ENCODE measurements around the gene F5.

DNA sequence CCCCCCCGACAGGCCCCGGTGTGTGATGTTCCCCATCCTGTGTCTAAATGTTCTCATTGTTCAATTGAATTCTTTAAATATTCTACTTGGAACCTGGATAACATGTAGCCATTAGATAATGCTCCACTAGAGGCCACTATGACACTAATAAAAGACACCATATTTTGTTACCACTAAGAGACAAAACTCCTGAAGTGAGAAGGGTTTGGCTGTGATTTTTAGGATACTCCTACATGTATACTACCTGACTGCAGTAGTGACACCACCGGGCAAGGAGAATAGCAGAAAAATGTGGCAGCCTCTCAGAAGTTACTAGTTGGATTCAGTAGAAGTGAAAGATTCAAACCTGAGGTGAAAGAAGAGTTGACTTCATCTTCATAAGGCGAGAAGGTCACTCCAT, 36.0 kb downstream of the F5 start:
- TF ChIP-seq FOXM1 (CRISPR knock-in tag; IDR thresholded peaks at IDR 0.05) (no peak), ZNF350 (CRISPR knock-in tag; IDR thresholded peaks at IDR 0.05; ENCODE audit: borderline replicate concordance, low read depth) (no peak), XBP1 (CRISPR knock-in tag; IDR thresholded peaks at IDR 0.05) (no peak), SOX5 (CRISPR knock-in tag; IDR thresholded peaks at IDR 0.05; ENCODE audit: borderline replicate concordance) (no peak), JUNB (CRISPR knock-in tag; IDR thresholded peaks at IDR 0.05; ENCODE audit: borderline replicate concordance) (no peak), MXI1 (IDR thresholded peaks at IDR 0.05; ENCODE audit: borderline replicate concordance, low read depth, low read length) (no peak)
- TF ChIP-seq, protein P1, sequence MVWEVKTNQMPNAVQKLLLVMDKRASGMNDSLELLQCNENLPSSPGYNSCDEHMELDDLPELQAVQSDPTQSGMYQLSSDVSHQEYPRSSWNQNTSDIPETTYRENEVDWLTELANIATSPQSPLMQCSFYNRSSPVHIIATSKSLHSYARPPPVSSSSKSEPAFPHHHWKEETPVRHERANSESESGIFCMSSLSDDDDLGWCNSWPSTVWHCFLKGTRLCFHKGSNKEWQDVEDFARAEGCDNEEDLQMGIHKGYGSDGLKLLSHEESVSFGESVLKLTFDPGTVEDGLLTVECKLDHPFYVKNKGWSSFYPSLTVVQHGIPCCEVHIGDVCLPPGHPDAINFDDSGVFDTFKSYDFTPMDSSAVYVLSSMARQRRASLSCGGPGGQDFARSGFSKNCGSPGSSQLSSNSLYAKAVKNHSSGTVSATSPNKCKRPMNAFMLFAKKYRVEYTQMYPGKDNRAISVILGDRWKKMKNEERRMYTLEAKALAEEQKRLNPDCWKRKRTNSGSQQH (CRISPR knock-in tag; IDR thresholded peaks at IDR 0.05; ENCODE audit: low read depth): no peak
- TF ChIP-seq, protein P2, sequence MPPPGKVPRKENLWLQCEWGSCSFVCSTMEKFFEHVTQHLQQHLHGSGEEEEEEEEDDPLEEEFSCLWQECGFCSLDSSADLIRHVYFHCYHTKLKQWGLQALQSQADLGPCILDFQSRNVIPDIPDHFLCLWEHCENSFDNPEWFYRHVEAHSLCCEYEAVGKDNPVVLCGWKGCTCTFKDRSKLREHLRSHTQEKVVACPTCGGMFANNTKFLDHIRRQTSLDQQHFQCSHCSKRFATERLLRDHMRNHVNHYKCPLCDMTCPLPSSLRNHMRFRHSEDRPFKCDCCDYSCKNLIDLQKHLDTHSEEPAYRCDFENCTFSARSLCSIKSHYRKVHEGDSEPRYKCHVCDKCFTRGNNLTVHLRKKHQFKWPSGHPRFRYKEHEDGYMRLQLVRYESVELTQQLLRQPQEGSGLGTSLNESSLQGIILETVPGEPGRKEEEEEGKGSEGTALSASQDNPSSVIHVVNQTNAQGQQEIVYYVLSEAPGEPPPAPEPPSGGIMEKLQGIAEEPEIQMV (CRISPR knock-in tag; IDR thresholded peaks at IDR 0.05; ENCODE audit: low read depth): no peak

Data from HepG2 (cell line).